Measurements from ENCODE around the gene RGS12.

The RGS12 gene

GRCh38 chr4:3252831-3253641, 39.8 kb upstream of the RGS12 start:
- CTCF ChIA-PET = no interaction called here
- no peak for TF ChIP-seq NFRKB (IDR thresholded peaks at IDR 0.05)
- no peak for TF ChIP-seq FOXK2 (IDR thresholded peaks at IDR 0.05)
- no peak for TF ChIP-seq FOXM1 (IDR thresholded peaks at IDR 0.05; ENCODE audit: borderline replicate concordance)
- no peak for TF ChIP-seq ARNT (IDR thresholded peaks at IDR 0.05)
- no peak for TF ChIP-seq TARDBP (IDR thresholded peaks at IDR 0.05)
- POLR2A ChIA-PET = interaction anchor here (0.9 kb wide), 1 partner anchor 9 kb away, joined by 3 read pairs; no protein-coding TSS in a partner anchor
- no peak for DNase-seq (ENCODE audit: extremely low spot score)

- TF ChIP-seq L3MBTL2 (conservative IDR thresholded peaks at IDR 0.05) (no peak), ZNF384 (IDR thresholded peaks at IDR 0.05) (no peak), NFRKB (IDR thresholded peaks at IDR 0.05) (no peak), ELF4 (IDR thresholded peaks at IDR 0.05) (no peak), CTBP1 (IDR thresholded peaks at IDR 0.05; ENCODE audit: borderline replicate concordance) (no peak), LEF1 (IDR thresholded peaks at IDR 0.05; ENCODE audit: borderline replicate concordance) (no peak), FOXK2 (IDR thresholded peaks at IDR 0.05) (no peak), SUZ12 (IDR thresholded peaks at IDR 0.05) (no peak), HDGF (IDR thresholded peaks at IDR 0.05; ENCODE audit: borderline replicate concordance) (no peak), ARNT (IDR thresholded peaks at IDR 0.05) (no peak), PKNOX1 (IDR thresholded peaks at IDR 0.05) (no peak), FOXM1 (IDR thresholded peaks at IDR 0.05; ENCODE audit: borderline replicate concordance) (no peak), SP1 (IDR thresholded peaks at IDR 0.05) (no peak), BHLHE40 (IDR thresholded peaks at IDR 0.05; ENCODE audit: borderline replicate concordance) (no peak), FOXA1 (IDR thresholded peaks at IDR 0.05) (no peak), TARDBP (IDR thresholded peaks at IDR 0.05) (no peak)
- CTCF ChIA-PET = no interaction called here
These were observed 39.0 kb upstream of the RGS12 start for GRCh38 chr4:3253808-3254207.

GRCh38 chr4:3254302-3255131, 38.3 kb upstream of the RGS12 start:
- TF ChIP-seq L3MBTL2 (conservative IDR thresholded peaks at IDR 0.05) (no peak), FOXM1 (IDR thresholded peaks at IDR 0.05; ENCODE audit: borderline replicate concordance) (no peak), SP1 (IDR thresholded peaks at IDR 0.05) (no peak), ELF4 (IDR thresholded peaks at IDR 0.05) (no peak), NFRKB (IDR thresholded peaks at IDR 0.05) (no peak), TARDBP (IDR thresholded peaks at IDR 0.05) (no peak), LEF1 (IDR thresholded peaks at IDR 0.05; ENCODE audit: borderline replicate concordance) (no peak)
- CTCF ChIA-PET = no interaction called here
- POLR2A ChIA-PET = no interaction called here
- no peak for DNase-seq (ENCODE audit: extremely low spot score)

More at GRCh38 chr4:3253808-3254207, 39.0 kb upstream of the RGS12 start:
- DNase-seq (ENCODE audit: extremely low spot score) = no peak
- POLR2A ChIA-PET = no interaction called here

GRCh38 chr4:3255611-3256186, 37.1 kb upstream of the RGS12 start:
- ChIA-PET POLR2A (no interaction called here), CTCF (no interaction called here)
- DNase-seq (ENCODE audit: extremely low spot score) = no peak
- TF ChIP-seq BHLHE40 (IDR thresholded peaks at IDR 0.05; ENCODE audit: borderline replicate concordance) (no peak), NFRKB (IDR thresholded peaks at IDR 0.05) (no peak), L3MBTL2 (conservative IDR thresholded peaks at IDR 0.05) (no peak), FOXA1 (IDR thresholded peaks at IDR 0.05) (no peak), FOXM1 (IDR thresholded peaks at IDR 0.05; ENCODE audit: borderline replicate concordance) (no peak), SP1 (IDR thresholded peaks at IDR 0.05) (no peak), FOXK2 (IDR thresholded peaks at IDR 0.05) (no peak), ARNT (IDR thresholded peaks at IDR 0.05) (no peak), ZNF384 (IDR thresholded peaks at IDR 0.05) (no peak), ELF4 (IDR thresholded peaks at IDR 0.05) (no peak)

GRCh38 chr4:3256230-3257102, 36.4 kb upstream of the RGS12 start:
- ChIA-PET POLR2A (no interaction called here), CTCF (interaction anchor here (1.2 kb wide), 1 partner anchor 12 kb away, joined by 4 read pairs; no protein-coding TSS in a partner anchor)
- no peak for TF ChIP-seq ARNT (IDR thresholded peaks at IDR 0.05)
- no peak for TF ChIP-seq L3MBTL2 (conservative IDR thresholded peaks at IDR 0.05)
- TF ChIP-seq BHLHE40 (IDR thresholded peaks at IDR 0.05; ENCODE audit: borderline replicate concordance) = no peak
- no peak for TF ChIP-seq PKNOX1 (IDR thresholded peaks at IDR 0.05)
- no peak for TF ChIP-seq FOXA1 (IDR thresholded peaks at IDR 0.05)
- no peak for TF ChIP-seq TARDBP (IDR thresholded peaks at IDR 0.05)
- no peak for TF ChIP-seq ELF4 (IDR thresholded peaks at IDR 0.05)
- TF ChIP-seq FOXM1 (IDR thresholded peaks at IDR 0.05; ENCODE audit: borderline replicate concordance) = no peak
- TF ChIP-seq CTBP1 (IDR thresholded peaks at IDR 0.05; ENCODE audit: borderline replicate concordance) = no peak
- no peak for TF ChIP-seq FOXK2 (IDR thresholded peaks at IDR 0.05)
- TF ChIP-seq NFRKB (IDR thresholded peaks at IDR 0.05) = no peak
- no peak for DNase-seq (ENCODE audit: extremely low spot score)
